COLO668 (cell line): ENCODE data around the gene TRIM31.

Experiments
- DNase-seq: peaks from one replicate; lab custom pipeline; 2025; ENCODE audit not compliant: unreplicated experiment; lab: John Stamatoyannopoulos, UW

The TRIM31 gene

GRCh38 chr6:30087876-30088275, 25.0 kb downstream of the TRIM31 start:
- DNase-seq, result no peak

- no peak for DNase-seq
These were observed 35.7 kb downstream of the TRIM31 start for GRCh38 chr6:30077218-30077617.

- DNase-seq, result peak; percentile 1
These were observed 36.8 kb downstream of the TRIM31 start for GRCh38 chr6:30075790-30076732.

GRCh38 chr6:30075094-30075789, 37.6 kb downstream of the TRIM31 start, which contains the start of gene RNF39:
Gene RNF39, minus strand, starts transcription at chr6:30075769. Its CDS starts 184 bp downstream, at chr6:30075585.
- no peak for DNase-seq

- no peak for DNase-seq
These were observed 38.4 kb downstream of the TRIM31 start for GRCh38 chr6:30074331-30075093.

- no peak for DNase-seq
These were observed 39.2 kb downstream of the TRIM31 start for GRCh38 chr6:30073489-30074235.

GRCh38 chr6:30071858-30072257, 41.0 kb downstream of the TRIM31 start:
- no peak for DNase-seq

GRCh38 chr6:30071081-30071818, 41.6 kb downstream of the TRIM31 start:
- DNase-seq, result no peak

GRCh38 chr6:30067460-30068139, 45.3 kb downstream of the TRIM31 start:
- no peak for DNase-seq

GRCh38 chr6:30066577-30067459, 46.1 kb downstream of the TRIM31 start, which contains the start of gene PPP1R11:
Gene PPP1R11, plus strand, starts transcription at chr6:30067198. Its CDS starts 213 bp downstream, at chr6:30067411.
- DNase-seq, result peak; percentile 94

- DNase-seq, result no peak
These were observed 46.8 kb downstream of the TRIM31 start for GRCh38 chr6:30066082-30066481.

- no peak for DNase-seq
These were observed 49.6 kb downstream of the TRIM31 start for GRCh38 chr6:30063315-30063714.

- DNase-seq, result no peak
These were observed 50.3 kb downstream of the TRIM31 start for GRCh38 chr6:30062471-30063178.

- peak; percentile 12 for DNase-seq
These were observed 50.9 kb downstream of the TRIM31 start for GRCh38 chr6:30061858-30062458.

- peak; percentile 90 for DNase-seq
These were observed 51.6 kb downstream of the TRIM31 start, which contains the start of gene POLR1H for GRCh38 chr6:30061092-30061857. Gene POLR1H, plus strand, starts transcription at chr6:30061265. Its CDS starts 260 bp downstream, at chr6:30061525.

- peak; percentile 16 for DNase-seq
These were observed 52.2 kb downstream of the TRIM31 start for GRCh38 chr6:30060606-30061091.
